ENCODE data around the gene TAGLN.

Gene TAGLN

GRCh38 chr11:117232092-117232878, 33.1 kb downstream of the TAGLN start, which contains the start of gene RNF214:
TSS of gene RNF214 (plus strand) at chr11:117232671. CDS start at chr11:117234273, 1,602 bp downstream.
- DNase-seq, result peak; percentile 92

- DNase-seq, result peak; percentile 67
These were observed 33.8 kb downstream of the TAGLN start for GRCh38 chr11:117232911-117233409.

GRCh38 chr11:117238221-117238620, 39.1 kb downstream of the TAGLN start:
- no peak for DNase-seq

DNA sequence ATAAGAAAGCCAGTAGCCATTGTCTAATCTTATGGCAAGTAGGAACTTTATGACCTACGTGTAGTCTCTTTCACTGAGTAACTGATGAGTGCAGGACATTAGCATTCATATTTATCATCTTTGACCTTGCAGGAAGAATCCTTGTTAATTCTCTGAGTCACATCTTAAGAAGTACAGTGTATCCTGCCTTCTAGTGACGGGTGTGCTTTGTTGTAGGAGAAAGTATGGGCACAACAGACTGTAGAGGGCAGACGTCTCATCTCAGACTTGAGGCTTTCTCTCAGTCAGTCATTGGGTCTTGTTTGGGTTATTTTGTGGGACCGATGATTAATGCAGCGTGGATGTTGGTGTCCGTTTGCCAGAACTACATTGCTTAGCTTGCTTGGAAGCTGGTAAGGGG, 40.1 kb downstream of the TAGLN start:
- no peak for DNase-seq

- DNase-seq, result no peak
These were observed 49.2 kb downstream of the TAGLN start for GRCh38 chr11:117248341-117248740.

DNA sequence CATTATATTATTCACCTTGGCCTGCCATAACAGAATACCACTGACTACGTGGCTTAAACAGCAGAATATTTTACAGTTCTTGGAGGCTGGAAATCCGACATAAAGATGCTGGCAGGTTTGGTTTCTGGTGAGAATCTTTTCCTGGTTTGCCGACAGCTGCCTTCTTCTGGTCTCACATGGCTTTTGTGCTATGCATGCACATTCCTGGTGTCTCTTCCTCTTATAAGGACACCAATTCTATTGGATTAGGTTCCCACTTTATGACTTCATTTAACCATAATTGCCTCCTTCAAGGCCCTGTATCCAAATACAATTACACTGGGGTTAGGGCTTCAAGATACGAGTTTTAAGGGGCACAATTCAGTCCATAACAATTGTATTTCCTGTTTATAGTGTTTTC, 50.4 kb downstream of the TAGLN start:
- DNase-seq, result no peak

DNA sequence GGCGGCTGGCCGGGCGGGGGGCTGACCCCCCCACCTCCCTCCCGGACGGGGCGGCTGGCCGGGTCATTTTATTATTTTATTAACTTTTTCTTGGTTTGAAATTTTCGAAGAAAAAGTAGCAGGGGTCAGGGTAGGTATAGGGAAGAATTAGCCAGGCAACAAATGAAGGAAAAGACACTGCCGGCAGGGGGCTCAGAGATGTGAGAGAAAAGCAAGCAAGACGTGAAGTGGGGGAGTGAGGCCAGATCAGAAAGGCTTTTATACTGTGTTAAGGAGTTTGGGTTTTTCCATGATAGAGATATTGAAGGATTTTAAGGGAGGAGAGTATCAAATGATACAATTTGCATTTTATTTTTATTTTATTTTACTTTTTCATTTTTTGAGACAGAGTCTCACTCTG, 52.3 kb downstream of the TAGLN start:
- DNase-seq, result no peak

- no peak for DNase-seq
These were observed 56.8 kb downstream of the TAGLN start for GRCh38 chr11:117255966-117256365.

DNA sequence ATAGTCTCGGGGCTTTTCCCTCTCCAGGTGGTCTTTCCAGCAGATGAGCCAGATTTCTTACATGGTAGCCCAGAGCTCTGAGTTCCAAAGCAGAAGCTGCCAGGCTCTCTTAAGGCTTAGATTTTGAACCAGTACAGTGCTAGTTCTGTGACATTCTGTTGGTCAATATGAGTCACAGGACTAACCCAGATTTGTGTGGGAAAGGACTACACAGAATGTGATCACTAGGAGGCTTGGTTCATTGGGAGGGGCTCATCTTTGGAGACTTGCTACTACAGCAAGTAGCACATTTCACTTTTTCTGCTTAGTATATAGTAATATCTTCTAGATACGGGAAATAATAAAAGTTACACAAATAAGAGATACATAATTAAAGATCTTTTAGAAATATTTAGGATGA, 57.4 kb downstream of the TAGLN start:
- DNase-seq, result no peak
